GM23338 (cell line): ENCODE results near the gene IL5RA. TPM values are rescaled to one million over a fixed set of nuclear protein-coding genes. Genes with fewer than 3 reads are reported as not detected.

ENCODE experiments used
- ATAC-seq: fragments of 200-7000 bp; cut with Tn5 transposase; 3 replicates; pipeline ENCODE4 v1.9.1; 2020
- DNase-seq: peaks from one replicate; pipeline ENCODE4 v3.0.0-alpha.2; 2015; ENCODE audit warnings: low spot score
- H2AFZ ChIP-seq: fragments of 200-600 bp; sonication (generic); 2 replicates; pipeline ENCODE4 v1.8.0; 2016; ENCODE audit warnings: antibody characterized with exemption, mild to moderate bottlenecking, moderate library complexity
- H3F3A ChIP-seq: fragments of 200-600 bp; sonication (generic); replicated peaks from 2 replicates; pipeline ENCODE4 v1.8.0; 2017; ENCODE audit warnings: antibody characterized with exemption, mixed run types, low read depth
- H3K27ac ChIP-seq: fragments of 200-600 bp; sonication (generic); 2 replicates; pipeline ENCODE4 v1.6.1; 2016; ENCODE audit warnings: low read depth
- H3K27me3 ChIP-seq: fragments of 200-600 bp; sonication (generic); 2 replicates; pipeline ENCODE4 v1.8.0; 2016; ENCODE audit warnings: mild to moderate bottlenecking, mixed run types, moderate library complexity; ENCODE audit not compliant: insufficient read depth
- H3K36me3 ChIP-seq: fragments of 200-600 bp; sonication (generic); 2 replicates; pipeline ENCODE4 v1.8.0; 2016; ENCODE audit warnings: mild to moderate bottlenecking; ENCODE audit not compliant: insufficient read depth
- H3K4me1 ChIP-seq: fragments of 200-600 bp; sonication (generic); 2 replicates; pipeline ENCODE4 v1.8.0; 2016; ENCODE audit warnings: mild to moderate bottlenecking, moderate library complexity; ENCODE audit not compliant: insufficient read depth
- H3K4me2 ChIP-seq: fragments of 200-600 bp; sonication (generic); 2 replicates; pipeline ENCODE4 v1.7.1; 2017; ENCODE audit warnings: mixed run types
- H3K4me3 ChIP-seq: fragments of 200-600 bp; sonication (generic); 2 replicates; pipeline ENCODE4 v1.6.1; 2016; ENCODE audit warnings: mixed run types
- H3K79me2 ChIP-seq: fragments of 200-600 bp; sonication (generic); replicated peaks from 2 replicates; pipeline ENCODE4 v1.8.0; 2017; ENCODE audit warnings: mild to moderate bottlenecking; ENCODE audit not compliant: insufficient read depth
- H3K9me2 ChIP-seq: fragments of 200-600 bp; sonication (generic); 2 replicates; pipeline ENCODE4 v1.8.0; 2017; ENCODE audit not compliant: insufficient read depth
- H4K20me1 ChIP-seq: fragments of 200-600 bp; sonication (generic); replicated peaks from 2 replicates; pipeline ENCODE4 v1.8.0; 2017; ENCODE audit warnings: mild to moderate bottlenecking; ENCODE audit not compliant: insufficient read depth
- H3K27ac Mint-ChIP-seq: 2 replicates; pipeline ENCODE4 v1.8.0; 2020; ENCODE audit warnings: inconsistent platforms, mild to moderate bottlenecking, moderate library complexity, mixed read lengths
- H3K27me3 Mint-ChIP-seq: 3 replicates; pipeline ENCODE4 v1.8.0; 2022; ENCODE audit warnings: low read depth, mild to moderate bottlenecking, moderate library complexity, mixed read lengths, inconsistent platforms; ENCODE audit not compliant: insufficient read depth, poor library complexity
- H3K36me3 Mint-ChIP-seq: 3 replicates; pipeline ENCODE4 v1.8.0; 2021; ENCODE audit warnings: low read depth, mild to moderate bottlenecking, inconsistent platforms, moderate library complexity, mixed read lengths
- H3K4me1 Mint-ChIP-seq: 3 replicates; pipeline ENCODE4 v1.8.0; 2020; ENCODE audit warnings: mild to moderate bottlenecking, inconsistent platforms, mixed read lengths
- H3K4me3 Mint-ChIP-seq: 3 replicates; pipeline ENCODE4 v1.8.0; 2021; ENCODE audit warnings: moderate library complexity, mild to moderate bottlenecking, inconsistent platforms, mixed read lengths
- H3K9me3 Mint-ChIP-seq: 3 replicates; pipeline ENCODE4 v1.8.0; 2020; ENCODE audit warnings: moderate library complexity, mild to moderate bottlenecking, inconsistent platforms, mixed read lengths
- CREB1 ChIP-seq: fragments of 250-450 bp; sonication (Bioruptor Pico); IDR thresholded peaks from 2 replicates; pipeline ENCODE4 v1.5.0; 2020; ENCODE audit warnings: low read depth, mild to moderate bottlenecking, moderate library complexity
- CTCF ChIP-seq, 2 experiments: fragments of 200-600 bp in 1 of 2; sonication (generic) in 1 of 2; conservative IDR thresholded peaks; 2 replicates each; pipeline versions ENCODE4 v1.5.1 to v1.6.1; 2016 to 2017; ENCODE audit warnings: antibody characterized with exemption in 2 of 2, low read depth in 2 of 2, mild to moderate bottlenecking in 2 of 2, moderate library complexity in 1 of 2
- ETS1 ChIP-seq: IDR thresholded peaks from 2 replicates; pipeline ENCODE4 v1.6.1; 2016; ENCODE audit warnings: antibody characterized with exemption
- EZH2 ChIP-seq: fragments of 200-600 bp; sonication (generic); IDR thresholded peaks from one replicate; pipeline ENCODE4 v1.8.0; 2017; ENCODE audit warnings: antibody characterized with exemption, mild to moderate bottlenecking, low read depth; ENCODE audit not compliant: unreplicated experiment
- EZH2phosphoT487 ChIP-seq: fragments of 200-600 bp; sonication (generic); IDR thresholded peaks from one replicate; pipeline ENCODE4 v1.8.1; 2018; ENCODE audit warnings: antibody characterized with exemption; ENCODE audit not compliant: unreplicated experiment
- JUNB ChIP-seq: IDR thresholded peaks from one replicate; pipeline ENCODE4 v1.6.1; 2016; ENCODE audit warnings: antibody characterized with exemption; ENCODE audit not compliant: unreplicated experiment
- NANOG ChIP-seq: IDR thresholded peaks from 2 replicates; pipeline ENCODE4 v1.6.1; 2016; ENCODE audit warnings: antibody characterized with exemption, borderline replicate concordance
- POLR2AphosphoS5 ChIP-seq: IDR thresholded peaks from 2 replicates; pipeline ENCODE4 v1.6.1; 2016; ENCODE audit warnings: antibody characterized with exemption, low read depth
- REST ChIP-seq: IDR thresholded peaks from one replicate; pipeline ENCODE4 v1.6.1; 2018; ENCODE audit warnings: antibody characterized with exemption; ENCODE audit not compliant: unreplicated experiment
- STAT1 ChIP-seq: IDR thresholded peaks from one replicate; pipeline ENCODE4 v1.6.1; 2016; ENCODE audit warnings: antibody characterized with exemption; ENCODE audit not compliant: unreplicated experiment
- ZNF114 ChIP-seq: fragments of 250-450 bp; sonication (Bioruptor Pico); IDR thresholded peaks from 2 replicates; pipeline ENCODE4 v1.5.0; 2020; ENCODE audit warnings: mild to moderate bottlenecking, moderate library complexity
- ZNF331 ChIP-seq: fragments of 250-450 bp; sonication (Bioruptor Pico); IDR thresholded peaks from 2 replicates; pipeline ENCODE4 v1.5.0; 2020; ENCODE audit warnings: low read depth, mild to moderate bottlenecking, moderate library complexity
- ZNF462 ChIP-seq: fragments of 250-450 bp; sonication (Bioruptor Pico); IDR thresholded peaks from 2 replicates; pipeline ENCODE4 v1.5.0; 2020; ENCODE audit warnings: mild to moderate bottlenecking, moderate library complexity
- polyA plus RNA-seq: library from polyadenylated mRNA; unstranded; fragments of >200 nt; fragmentation: Nextera tagmentation; extraction: Ambion mirVana; gene quantifications from 2 replicates; pipeline ENCODE4 v1.2.1, GENCODE V29; 2016
- total RNA-seq: library from RNA; depleted of rRNA; stranded (reverse); fragments of >200 nt; shearing (Covaris generic); gene quantifications from 2 replicates; pipeline ENCODE4 v1.2.3, GENCODE V29; 2014

The IL5RA gene
- total and polyA plus RNA-seq, 2 experiments from 2014 or later = 0.31 TPM; not detected in 1

- Histone ChIP-seq H3K4me1 (no peaks in the 10 kb centered on the region), H3F3A (no peaks in the 10 kb centered on the region), H3K4me3 (no peak overlapping the region), H3K9me2 (no peaks in the 10 kb centered on the region), H3K36me3 (no peaks in the 10 kb centered on the region), H3K79me2 (no peaks in the 10 kb centered on the region), H3K27ac (no peak overlapping the region), H4K20me1 (no peaks in the 10 kb centered on the region), H2AFZ (no peak overlapping the region), H3K27me3 (no peaks in the 10 kb centered on the region), H3K4me2 (no peak overlapping the region)
- DNase-seq = no peak
- no peak for TF ChIP-seq ETS1
- no peak for TF ChIP-seq CREB1 (CRISPR knock-in tag)
- TF ChIP-seq ZNF331 (CRISPR knock-in tag) = no peak
- no peak for TF ChIP-seq JUNB
- no peak for TF ChIP-seq EZH2
- no peak for TF ChIP-seq POLR2AphosphoS5
- TF ChIP-seq CTCF (conservative IDR thresholded peaks at IDR 0.05; ENCODE audit: low read depth in 2 of 2) = no peak
- no peak for TF ChIP-seq ZNF462 (CRISPR knock-in tag)
- TF ChIP-seq STAT1 = no peak
- TF ChIP-seq REST = no peak
- no peak for TF ChIP-seq ZNF114 (CRISPR knock-in tag)
- TF ChIP-seq NANOG = no peak
- TF ChIP-seq EZH2phosphoT487 = no peak
- Mint-ChIP-seq H3K27ac (no peak overlapping the region), H3K9me3 (peaks cover 99% of the 10 kb centered on the region), H3K4me3 (no peak overlapping the region), H3K27me3 (peaks cover 2% of the 10 kb centered on the region), H3K36me3 (peaks cover 28% of the 10 kb centered on the region), H3K4me1 (no peaks in the 10 kb centered on the region)
- ATAC-seq = no peak
Observed at GRCh38 chr3:3074551-3075257, 35.5 kb downstream of the IL5RA start.
